SK-N-SH (cell line): ENCODE measurements around the gene WWOX.

Experiments
- CTCF ChIP-seq: fragments of 200-600 bp; sonication (generic); IDR thresholded peaks from 2 replicates; pipeline ENCODE4 v1.6.1; 2017; ENCODE audit warnings: antibody characterized with exemption, mild to moderate bottlenecking, moderate library complexity
- GABPA ChIP-seq: IDR thresholded peaks from 2 replicates; pipeline ENCODE4 v1.4.0; 2012; ENCODE audit warnings: low read depth, mild to moderate bottlenecking
- JUND ChIP-seq: IDR thresholded peaks from 2 replicates; pipeline ENCODE4 v1.4.0; 2012
- MAX ChIP-seq: IDR thresholded peaks from 2 replicates; pipeline ENCODE4 v1.4.0; 2012; ENCODE audit warnings: low read depth
- MXI1 ChIP-seq: IDR thresholded peaks from 2 replicates; pipeline ENCODE4 v1.6.1; 2012; ENCODE audit warnings: mild to moderate bottlenecking, low read depth, low read length, improper control_type of control experiment
- POLR2AphosphoS5 ChIP-seq: IDR thresholded peaks from 2 replicates; pipeline ENCODE4 v1.6.1; 2012; ENCODE audit warnings: low read depth, low read length
- REST ChIP-seq: IDR thresholded peaks from 2 replicates; pipeline ENCODE4 v1.6.1; 2012; ENCODE audit warnings: mild to moderate bottlenecking, low read depth, low read length, moderate library complexity
- RFX5 ChIP-seq: IDR thresholded peaks from 2 replicates; pipeline ENCODE4 v1.6.1; 2012; ENCODE audit warnings: mild to moderate bottlenecking, improper control_type of control experiment, low read length
- SIN3A ChIP-seq: IDR thresholded peaks from 2 replicates; pipeline ENCODE4 v1.6.1; 2012; ENCODE audit warnings: low read depth, mild to moderate bottlenecking, low read length, moderate library complexity, borderline replicate concordance
- SMC3 ChIP-seq: IDR thresholded peaks from 2 replicates; pipeline ENCODE4 v1.6.1; 2012; ENCODE audit warnings: low read depth, low read length, improper control_type of control experiment
- TAF1 ChIP-seq: IDR thresholded peaks from 2 replicates; pipeline ENCODE4 v1.6.1; 2012; ENCODE audit warnings: low read depth, mild to moderate bottlenecking, low read length, moderate library complexity, borderline replicate concordance
- USF2 ChIP-seq: fragments of 150-350 bp; IDR thresholded peaks from 2 replicates; pipeline ENCODE4 v1.6.1; 2017; ENCODE audit warnings: antibody characterized with exemption, low read length, low read depth, borderline replicate concordance

- TF ChIP-seq CTCF (peak; percentile 43), POLR2AphosphoS5 (no peak), TAF1 (no peak), SMC3 (no peak), MAX (no peak), RFX5 (no peak), SIN3A (no peak), REST (no peak), GABPA (no peak), USF2 (no peak), JUND (no peak), MXI1 (no peak)
These were observed 378.9 kb downstream of the WWOX start for GRCh38 chr16:78478267-78478861.
